ENCODE data around the gene PSMB8. TPM values are rescaled to one million over a fixed set of nuclear protein-coding genes. Genes with fewer than 3 reads are reported as not detected.

PSMB8 gene
- total and polyA plus RNA-seq, 3 donors from 2014 or later: 4.6 to 35.7 (median 11.2) TPM

DNA sequence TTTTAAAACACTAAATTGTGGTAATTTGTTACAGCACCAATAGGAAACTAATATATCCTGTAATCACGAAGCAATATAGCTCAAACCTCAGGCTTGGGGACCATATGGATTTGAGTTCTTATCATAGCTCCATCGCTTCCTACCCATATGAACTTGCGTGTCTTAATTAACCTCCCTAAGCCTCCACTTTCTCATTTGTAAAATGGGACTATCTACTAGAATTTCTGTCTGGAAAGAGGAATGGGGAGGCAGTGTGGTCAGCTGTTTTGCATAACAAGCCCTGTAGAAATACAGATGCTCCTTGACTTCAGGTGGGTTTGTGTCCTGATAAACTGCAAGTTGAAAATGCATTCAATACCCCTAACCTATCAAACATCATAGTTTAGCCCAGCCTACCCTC, 44.1 kb downstream of the PSMB8 start:
- intact Hi-C loops (cut with DNase I; ENCODE audit: low total_unique reads): loop anchor here (10.0 kb wide), 1 partner anchor 385 kb away; no protein-coding TSS in a partner anchor
- Histone ChIP-seq H3K36me3 (ENCODE audit: low read depth, missing control alignments) (no peaks in the 10 kb centered on the region), H3K9me3 (no peaks in the 10 kb centered on the region), H3K27me3 (no peaks in the 10 kb centered on the region), H3K4me1 (no peaks in the 10 kb centered on the region), H3K27ac (no peak overlapping the region), H3K4me3 (no peak overlapping the region)
- no peak for TF ChIP-seq POLR2A (IDR thresholded peaks at IDR 0.05)
- TF ChIP-seq, protein P1, sequence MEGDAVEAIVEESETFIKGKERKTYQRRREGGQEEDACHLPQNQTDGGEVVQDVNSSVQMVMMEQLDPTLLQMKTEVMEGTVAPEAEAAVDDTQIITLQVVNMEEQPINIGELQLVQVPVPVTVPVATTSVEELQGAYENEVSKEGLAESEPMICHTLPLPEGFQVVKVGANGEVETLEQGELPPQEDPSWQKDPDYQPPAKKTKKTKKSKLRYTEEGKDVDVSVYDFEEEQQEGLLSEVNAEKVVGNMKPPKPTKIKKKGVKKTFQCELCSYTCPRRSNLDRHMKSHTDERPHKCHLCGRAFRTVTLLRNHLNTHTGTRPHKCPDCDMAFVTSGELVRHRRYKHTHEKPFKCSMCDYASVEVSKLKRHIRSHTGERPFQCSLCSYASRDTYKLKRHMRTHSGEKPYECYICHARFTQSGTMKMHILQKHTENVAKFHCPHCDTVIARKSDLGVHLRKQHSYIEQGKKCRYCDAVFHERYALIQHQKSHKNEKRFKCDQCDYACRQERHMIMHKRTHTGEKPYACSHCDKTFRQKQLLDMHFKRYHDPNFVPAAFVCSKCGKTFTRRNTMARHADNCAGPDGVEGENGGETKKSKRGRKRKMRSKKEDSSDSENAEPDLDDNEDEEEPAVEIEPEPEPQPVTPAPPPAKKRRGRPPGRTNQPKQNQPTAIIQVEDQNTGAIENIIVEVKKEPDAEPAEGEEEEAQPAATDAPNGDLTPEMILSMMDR (IDR thresholded peaks at IDR 0.05): no peak
- DNase-seq: no peak
- WGBS, 2 donors: 82 to 83% methylated on average over 3 of the region's 3 CpGs

DNA sequence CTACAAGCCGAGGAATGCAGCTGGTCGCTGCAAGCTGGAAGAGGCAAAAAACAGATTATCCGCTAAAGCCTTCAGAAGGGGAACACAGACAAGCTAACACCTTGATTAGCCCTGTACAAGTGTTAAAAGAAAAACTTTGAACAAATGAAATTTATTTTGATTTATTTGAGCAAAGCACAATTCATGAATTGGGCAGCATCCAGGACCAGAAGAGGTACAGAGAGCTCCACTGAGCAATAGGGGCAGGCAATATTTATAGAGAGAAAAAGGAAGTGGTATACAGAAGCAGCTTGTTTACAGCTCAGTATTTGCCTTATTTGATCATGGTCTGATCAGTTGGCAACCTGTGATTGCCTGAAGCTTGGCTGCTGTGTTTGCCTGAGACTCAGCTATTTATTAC, 44.7 kb downstream of the PSMB8 start:
- H3K4me3 ChIP-seq: no peak overlapping the region
- H3K9me3 ChIP-seq: no peaks in the 10 kb centered on the region
- H3K4me1 ChIP-seq: no peaks in the 10 kb centered on the region
- no peak overlapping the region for H3K27ac ChIP-seq
- no peak for DNase-seq
- no peaks in the 10 kb centered on the region for H3K36me3 ChIP-seq (ENCODE audit: low read depth, missing control alignments)
- TF ChIP-seq POLR2A (IDR thresholded peaks at IDR 0.05): no peak
- TF ChIP-seq, protein P1 (IDR thresholded peaks at IDR 0.05): no peak
- no peaks in the 10 kb centered on the region for H3K27me3 ChIP-seq
- WGBS, 2 donors: 89 to 97% methylated on average over 3 of the region's 3 CpGs
- intact Hi-C loops (cut with DNase I; ENCODE audit: low total_unique reads): loop anchor here (10.0 kb wide), 1 partner anchor 384 kb away; no protein-coding TSS in a partner anchor

DNA sequence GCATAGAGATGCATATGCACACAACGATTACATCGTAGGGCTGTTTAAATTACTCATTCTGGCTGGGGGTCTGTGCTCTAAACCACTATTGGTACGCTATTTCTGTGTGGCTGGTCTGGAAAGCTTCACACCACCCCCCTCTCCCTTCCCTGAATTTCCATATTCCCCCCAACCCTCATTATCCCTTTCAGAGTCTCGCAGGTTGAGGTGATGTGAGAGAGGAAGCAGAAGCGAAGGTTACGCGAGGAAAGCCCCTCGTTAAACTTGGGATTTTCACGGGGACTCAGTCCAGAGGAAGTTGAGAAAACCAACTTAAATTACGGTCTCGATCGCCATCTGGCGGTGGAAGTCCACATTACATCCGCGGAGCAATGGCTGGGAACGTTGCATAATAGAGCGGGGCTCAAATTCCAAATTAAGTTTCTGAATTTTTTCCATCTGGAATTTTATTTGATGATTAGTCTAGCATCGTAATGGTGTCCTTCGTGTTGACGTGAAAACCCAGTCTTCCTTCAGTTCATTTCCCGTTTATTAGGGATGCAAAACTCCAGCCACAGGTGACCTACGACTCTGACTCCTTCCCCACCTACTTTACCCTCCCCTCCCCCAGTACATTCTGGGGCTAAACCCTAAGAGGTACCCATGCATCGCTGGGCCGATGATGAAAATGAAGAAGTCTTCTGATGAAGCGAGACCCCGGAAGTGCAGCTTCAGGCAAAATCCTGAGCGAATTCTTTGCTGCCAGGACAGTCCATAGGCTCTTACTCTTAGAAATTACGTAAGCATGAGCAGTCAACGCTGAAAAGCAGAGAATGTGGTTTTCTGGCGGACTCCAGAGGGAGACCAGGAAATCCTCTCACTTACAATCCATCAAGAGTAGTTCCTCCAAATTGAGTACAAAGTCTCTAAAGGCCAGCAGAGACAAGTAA, 46.7 kb downstream of the PSMB8 start:
- intact Hi-C loops (cut with DNase I; ENCODE audit: low total_unique reads): loop anchor here (10.0 kb wide), 1 partner anchor 382 kb away; no protein-coding TSS in a partner anchor
- H3K4me3 ChIP-seq: no peak overlapping the region

DNA sequence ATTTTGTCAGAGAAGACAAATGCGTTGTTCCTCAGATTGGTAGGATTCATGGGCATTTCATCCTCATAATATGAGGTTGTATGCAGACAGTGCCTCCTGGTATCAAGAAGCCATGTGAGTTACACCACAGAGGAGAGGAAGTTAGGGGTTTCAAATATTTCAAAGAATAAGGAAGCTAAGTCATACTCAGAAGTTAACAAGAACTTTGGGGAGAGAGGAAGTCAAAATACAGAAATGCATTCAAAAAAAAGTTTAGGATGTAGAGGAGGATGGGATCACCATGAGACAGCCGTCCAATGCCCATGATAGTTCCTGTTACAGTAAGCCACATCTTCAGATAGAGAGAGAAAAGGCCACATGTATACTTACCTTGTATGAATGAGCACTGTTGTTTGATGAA, 49.3 kb downstream of the PSMB8 start:
- TF ChIP-seq, protein P1 (IDR thresholded peaks at IDR 0.05): no peak
- TF ChIP-seq POLR2A (IDR thresholded peaks at IDR 0.05): no peak
- no peaks in the 10 kb centered on the region for H3K4me1 ChIP-seq
- no peaks in the 10 kb centered on the region for H3K36me3 ChIP-seq (ENCODE audit: low read depth, missing control alignments)
- no peak overlapping the region for H3K4me3 ChIP-seq
- no peaks in the 10 kb centered on the region for H3K27me3 ChIP-seq
- no peak for DNase-seq
- no peak overlapping the region for H3K27ac ChIP-seq
- intact Hi-C loops (cut with DNase I; ENCODE audit: low total_unique reads): loop anchor here (10.0 kb wide), 1 partner anchor 380 kb away; no protein-coding TSS in a partner anchor
- no peaks in the 10 kb centered on the region for H3K9me3 ChIP-seq
- WGBS, 2 donors: 74 to 87% methylated on average over 2 of the region's 2 CpGs

More for the DNA sequence above, 46.7 kb downstream of the PSMB8 start:
- no peaks in the 10 kb centered on the region for H3K9me3 ChIP-seq
- TF ChIP-seq, protein P1 (IDR thresholded peaks at IDR 0.05): peak; percentile 95 to 98 (median 96)
- no peak for TF ChIP-seq POLR2A (IDR thresholded peaks at IDR 0.05)
- no peaks in the 10 kb centered on the region for H3K4me1 ChIP-seq
- no peaks in the 10 kb centered on the region for H3K36me3 ChIP-seq (ENCODE audit: low read depth, missing control alignments)
- peak; percentile 92 for DNase-seq
- H3K27ac ChIP-seq: no peak overlapping the region
- no peaks in the 10 kb centered on the region for H3K27me3 ChIP-seq
- 9 to 11% methylated on average over 30 of the region's 30 CpGs for WGBS, 2 donors

All from testis (tissue), 3 donors.